Measurements from ENCODE around the gene SYT9.

DNA sequence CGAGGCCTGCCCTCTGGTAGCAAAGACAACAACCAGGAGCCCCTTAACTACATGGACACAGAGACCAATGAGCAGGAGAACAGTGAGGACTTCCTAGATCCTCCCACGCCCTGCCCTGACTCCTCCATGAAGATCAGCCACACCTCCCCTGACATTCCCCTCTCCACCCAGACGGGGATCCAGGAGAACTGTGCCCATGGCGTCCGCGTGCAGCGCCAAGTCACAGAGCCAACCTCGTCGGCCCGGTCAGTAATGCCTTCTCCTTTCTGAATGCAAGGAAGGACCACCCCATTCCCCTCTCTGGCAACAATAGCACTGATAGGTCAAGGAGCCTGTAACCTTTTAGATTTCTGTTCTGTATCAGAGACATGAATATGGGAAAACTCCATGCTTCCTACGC is 51.4 kb downstream of the SYT9 start:
- TF ChIP-seq EZH2 (IDR thresholded peaks at IDR 0.05) = no peak
- no peak for TF ChIP-seq POLR2AphosphoS5 (IDR thresholded peaks at IDR 0.05; ENCODE audit: borderline replicate concordance, low read depth, low read length)
